Transverse colon (tissue), 4 donors: ENCODE data around the gene RDX. TPM values are rescaled to one million over a fixed set of nuclear protein-coding genes. Genes with fewer than 3 reads are reported as not detected.

Experiments
- DNase-seq: peaks from one replicate; pipeline ENCODE4 v3.0.0-alpha.2; 2019
- H3K27ac ChIP-seq, 4 donors: fragments of 200-600 bp; sonication (generic); 2 replicates each; pipeline ENCODE4 v1.5.1; 2016 to 2018; ENCODE audit warnings: inconsistent platforms in 4 of 4
- H3K27me3 ChIP-seq: fragments of 200-600 bp; sonication (generic); 2 replicates; pipeline ENCODE4 v1.5.1; 2017; ENCODE audit warnings: inconsistent platforms
- H3K36me3 ChIP-seq, 4 donors: fragments of 200-600 bp; sonication (generic); 2 replicates each; pipeline ENCODE4 v1.5.1; 2017 to 2019; ENCODE audit warnings: inconsistent platforms in 4 of 4
- H3K4me1 ChIP-seq, 4 donors: fragments of 200-600 bp; sonication (generic); 2 replicates each; pipeline ENCODE4 v1.5.1; 2017 to 2020; ENCODE audit warnings: inconsistent platforms in 4 of 4
- H3K4me3 ChIP-seq, 4 donors: fragments of 200-600 bp; sonication (generic); 1 replicate in 1 of 4; 2 replicates in 3 of 4; pipeline versions ENCODE4 v1.5.1 to v1.6.1; 2017 to 2019; ENCODE audit warnings: inconsistent platforms in 4 of 4
- H3K9me3 ChIP-seq, 2 donors: fragments of 200-600 bp; sonication (generic); 2 replicates each; pipeline ENCODE4 v1.5.1; 2017 to 2019; ENCODE audit warnings: inconsistent platforms in 2 of 2
- EP300 ChIP-seq: sonication (generic); formaldehyde crosslinking; IDR thresholded peaks from one replicate; pipeline ENCODE4 v1.6.1; 2017; ENCODE audit warnings: antibody characterized with exemption, low read depth
- POLR2A ChIP-seq: fragments of 450-650 bp; IDR thresholded peaks from one replicate; pipeline ENCODE4 v1.6.1; 2016; ENCODE audit warnings: antibody characterized with exemption, mild to moderate bottlenecking, moderate library complexity
- POLR2AphosphoS5 ChIP-seq, 3 donors: sonication (generic); formaldehyde crosslinking; IDR thresholded peaks; one replicate each; pipeline ENCODE4 v1.6.1; 2016; ENCODE audit warnings: antibody characterized with exemption in 3 of 3
- WGBS, 2 donors: methylation state at CpG; one replicate each; pipeline ENCODE4 v1.1.5; 2018; ENCODE audit warnings: low coverage in 1 of 2; 5-methylcytosine and 5-hydroxymethylcytosine counted together
- in situ Hi-C, 4 donors: fragments of 200-750 bp; cut with MboI; loops; one replicate each; pipeline versions ENCODE4 v1.15.0 to v1.15.1; 2017; ENCODE audit warnings: low sequenced_read_pairs in 3 of 4, low pct_ligation_motif_present in 1 of 4, low pct_unique_long_range_greater_than_20kb in 1 of 4
- intact Hi-C: fragments of 100-400 bp; cut with DNase I; formaldehyde crosslinking; loops from one replicate; pipeline ENCODE4 v1.15.1; 2023; ENCODE audit warnings: low total_unique reads
- total RNA-seq, 4 donors: library from RNA; depleted of rRNA; stranded (reverse); fragments of >200 nt; gene quantifications; one replicate each; pipeline ENCODE4 v1.1.0, GENCODE V29; 2016
- TF ChIP-seq, protein P1 (sequence below), 5 experiments: fragments of 200-600 bp in 3 of 5; fragments of 450-650 bp in 2 of 5; sonication (generic) in 3 of 5; IDR thresholded peaks; 1 replicate in 2 of 5; 2 replicates in 3 of 5; pipeline ENCODE4 v1.5.1; 2016 to 2017; ENCODE audit warnings: antibody characterized with exemption in 5 of 5, inconsistent platforms in 3 of 5, mild to moderate bottlenecking in 2 of 5, moderate library complexity in 1 of 5

RDX gene
- total RNA-seq, 4 donors from 2014 or later = 16.8 to 34.8 (median 21.9) TPM

DNA sequence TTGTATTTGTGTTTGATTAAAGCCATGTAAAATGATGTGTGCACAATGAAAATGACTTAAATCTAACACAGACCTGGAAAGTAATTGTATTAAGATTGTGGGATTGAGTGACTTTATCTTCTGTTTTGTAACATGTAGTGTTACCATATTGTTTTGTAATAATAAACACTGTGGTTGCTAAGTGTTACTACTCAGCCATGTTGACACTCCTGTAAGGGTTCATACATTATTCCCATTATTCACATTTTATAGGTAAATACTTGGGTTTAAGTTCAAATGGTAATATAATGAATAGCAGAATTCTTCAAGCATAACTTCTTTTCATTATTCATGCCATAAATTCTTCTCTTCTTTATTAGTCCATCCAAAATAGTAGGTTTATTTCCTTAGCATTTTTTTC, 134.2 kb downstream of the RDX start:
- no peak for DNase-seq
- Histone ChIP-seq H3K27me3 (no peaks in the 10 kb centered on the region), H3K27ac (no peak overlapping the region), H3K36me3 (peaks cover 0 to 33% (median 6%) of the 10 kb centered on the region in 4 donors), H3K9me3 (no peaks in the 10 kb centered on the region), H3K4me3 (no peak overlapping the region), H3K4me1 (no peaks in the 10 kb centered on the region)
- intact Hi-C loops (no loop called here), in situ Hi-C loops (loop anchor here in 1 of 4 donors (25.0 kb wide), 1 partner anchor 200 kb away; no protein-coding TSS in a partner anchor)
- TF ChIP-seq POLR2AphosphoS5 (IDR thresholded peaks at IDR 0.05) = no peak
- TF ChIP-seq POLR2A = no peak
- TF ChIP-seq EP300 = no peak
- TF ChIP-seq, protein P1, sequence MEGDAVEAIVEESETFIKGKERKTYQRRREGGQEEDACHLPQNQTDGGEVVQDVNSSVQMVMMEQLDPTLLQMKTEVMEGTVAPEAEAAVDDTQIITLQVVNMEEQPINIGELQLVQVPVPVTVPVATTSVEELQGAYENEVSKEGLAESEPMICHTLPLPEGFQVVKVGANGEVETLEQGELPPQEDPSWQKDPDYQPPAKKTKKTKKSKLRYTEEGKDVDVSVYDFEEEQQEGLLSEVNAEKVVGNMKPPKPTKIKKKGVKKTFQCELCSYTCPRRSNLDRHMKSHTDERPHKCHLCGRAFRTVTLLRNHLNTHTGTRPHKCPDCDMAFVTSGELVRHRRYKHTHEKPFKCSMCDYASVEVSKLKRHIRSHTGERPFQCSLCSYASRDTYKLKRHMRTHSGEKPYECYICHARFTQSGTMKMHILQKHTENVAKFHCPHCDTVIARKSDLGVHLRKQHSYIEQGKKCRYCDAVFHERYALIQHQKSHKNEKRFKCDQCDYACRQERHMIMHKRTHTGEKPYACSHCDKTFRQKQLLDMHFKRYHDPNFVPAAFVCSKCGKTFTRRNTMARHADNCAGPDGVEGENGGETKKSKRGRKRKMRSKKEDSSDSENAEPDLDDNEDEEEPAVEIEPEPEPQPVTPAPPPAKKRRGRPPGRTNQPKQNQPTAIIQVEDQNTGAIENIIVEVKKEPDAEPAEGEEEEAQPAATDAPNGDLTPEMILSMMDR (IDR thresholded peaks at IDR 0.05) = no peak

DNA sequence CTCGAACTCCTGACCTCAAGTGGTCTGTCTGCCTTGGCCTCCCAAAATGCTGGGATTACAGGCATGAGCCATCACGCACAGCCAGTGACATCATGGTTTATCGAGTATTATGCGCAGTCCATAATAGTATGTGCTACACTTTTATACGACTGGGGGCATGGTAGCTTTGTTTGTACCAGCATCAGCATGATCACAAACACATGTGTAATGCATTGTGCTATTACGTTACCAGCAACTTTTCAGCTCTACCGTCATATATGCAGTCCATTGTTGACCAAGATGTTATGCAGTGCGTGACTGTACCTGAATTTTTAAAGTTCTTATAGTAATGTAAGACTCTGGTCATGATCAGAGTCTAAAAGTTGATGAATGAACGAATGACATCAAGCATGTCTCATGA, 135.4 kb downstream of the RDX start:
- Histone ChIP-seq H3K9me3 (no peaks in the 10 kb centered on the region), H3K27me3 (no peaks in the 10 kb centered on the region), H3K4me1 (no peaks in the 10 kb centered on the region), H3K36me3 (peaks cover 0 to 33% (median 6%) of the 10 kb centered on the region in 4 donors), H3K27ac (no peak overlapping the region), H3K4me3 (no peak overlapping the region)
- DNase-seq = no peak
- intact Hi-C loops (no loop called here), in situ Hi-C loops (loop anchor here in 1 of 4 donors (25.0 kb wide), 1 partner anchor 199 kb away; no protein-coding TSS in a partner anchor)
- TF ChIP-seq, protein P1 (IDR thresholded peaks at IDR 0.05) = no peak
- TF ChIP-seq EP300 (no peak), POLR2AphosphoS5 (IDR thresholded peaks at IDR 0.05) (no peak), POLR2A (no peak)
- WGBS, 2 donors = 90 to 96% methylated on average over 2 to 9 of the region's 9 CpGs

DNA sequence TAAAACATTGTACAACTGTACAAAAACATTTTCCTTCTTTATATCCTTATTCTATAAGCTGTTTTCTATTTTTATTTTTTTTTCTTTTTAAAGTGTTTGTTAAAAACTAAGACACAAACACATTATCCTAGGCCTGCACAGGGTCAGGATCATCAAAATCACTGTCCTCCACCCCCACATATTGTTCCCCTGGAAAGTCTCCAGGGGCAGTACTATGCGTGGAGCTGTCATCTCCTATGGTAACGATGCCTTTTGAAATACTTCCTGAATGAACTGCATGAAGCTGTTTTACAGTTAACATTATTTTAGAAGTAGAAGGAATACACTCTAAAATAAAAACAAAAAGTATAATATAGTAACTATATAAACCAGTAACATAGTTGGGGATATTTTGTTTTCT, 136.0 kb downstream of the RDX start:
- Histone ChIP-seq H3K36me3 (peaks cover 0 to 29% (median 6%) of the 10 kb centered on the region in 4 donors), H3K4me3 (no peak overlapping the region), H3K27ac (no peak overlapping the region), H3K27me3 (no peaks in the 10 kb centered on the region), H3K9me3 (no peaks in the 10 kb centered on the region), H3K4me1 (no peaks in the 10 kb centered on the region)
- DNase-seq = no peak
- TF ChIP-seq EP300 (no peak), POLR2A (no peak), POLR2AphosphoS5 (IDR thresholded peaks at IDR 0.05) (no peak)
- TF ChIP-seq, protein P1 (IDR thresholded peaks at IDR 0.05) = no peak
- in situ Hi-C loops (loop anchor here in 1 of 4 donors (25.0 kb wide), 1 partner anchor 198 kb away; no protein-coding TSS in a partner anchor), intact Hi-C loops (no loop called here)
- WGBS, 2 donors = 52 to 76% methylated on average over 2 of the region's 2 CpGs

DNA sequence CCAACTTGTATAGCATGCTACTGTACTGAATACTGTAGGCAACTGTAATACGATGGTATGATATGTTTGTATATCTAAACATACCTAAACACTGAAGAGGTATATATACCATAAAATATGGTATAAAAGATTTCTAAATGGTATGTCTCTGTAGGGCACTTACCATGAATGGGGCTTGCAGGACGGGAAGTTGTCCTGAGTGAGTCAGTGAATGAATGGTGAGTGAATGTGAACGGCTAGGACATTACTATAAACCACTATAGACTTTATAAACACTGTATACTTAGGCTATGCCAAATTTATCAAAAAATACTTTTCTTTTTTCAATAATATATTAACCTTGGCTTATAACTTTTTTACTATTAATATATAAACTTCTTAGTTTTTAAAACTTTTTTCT, 136.4 kb downstream of the RDX start:
- no peak overlapping the region for H3K4me3 ChIP-seq
- H3K27ac ChIP-seq = no peak overlapping the region
- TF ChIP-seq, protein P1 (IDR thresholded peaks at IDR 0.05) = no peak
- TF ChIP-seq POLR2A (no peak), EP300 (no peak), POLR2AphosphoS5 (IDR thresholded peaks at IDR 0.05) (no peak)
- H3K4me1 ChIP-seq = no peaks in the 10 kb centered on the region
- in situ Hi-C loops = loop anchor here in 1 of 4 donors (25.0 kb wide), 1 partner anchor 198 kb away; no protein-coding TSS in a partner anchor
- no peak for DNase-seq
- 80 to 83% methylated on average over 3 of the region's 3 CpGs for WGBS, 2 donors
- intact Hi-C loops = no loop called here
- H3K27me3 ChIP-seq = no peaks in the 10 kb centered on the region
- H3K36me3 ChIP-seq = peaks cover 0 to 28% (median 6%) of the 10 kb centered on the region in 4 donors
- H3K9me3 ChIP-seq = no peaks in the 10 kb centered on the region
